Rectal smooth muscle tissue (tissue), 1 donor: ENCODE measurements around the gene MAN1A1.

Source experiments
- H3K27ac ChIP-seq: one replicate; pipeline ENCODE4 v1.7.0; 2013; ENCODE audit warnings: low read depth, low read length, inconsistent platforms
- H3K27me3 ChIP-seq: one replicate; pipeline ENCODE4 v1.7.0; 2013; ENCODE audit warnings: low read length; ENCODE audit not compliant: control insufficient read depth, insufficient read depth
- H3K36me3 ChIP-seq: one replicate; pipeline ENCODE4 v1.7.0; 2013; ENCODE audit warnings: low read length; ENCODE audit not compliant: control insufficient read depth, insufficient read depth
- H3K4me1 ChIP-seq: one replicate; pipeline ENCODE4 v1.7.0; 2013; ENCODE audit warnings: low read length; ENCODE audit not compliant: control insufficient read depth, insufficient read depth
- H3K4me3 ChIP-seq: one replicate; pipeline ENCODE4 v1.7.0; 2013; ENCODE audit warnings: low read length
- H3K9ac ChIP-seq: one replicate; pipeline ENCODE4 v1.7.0; 2013; ENCODE audit warnings: low read length

MAN1A1 gene

GRCh38 chr6:119267126-119267905 is 82.2 kb downstream of the MAN1A1 start:
- Histone ChIP-seq H3K4me1 (no peaks in the 10 kb centered on the region), H3K27ac (no peak overlapping the region)

GRCh38 chr6:119264854-119265397 is 84.6 kb downstream of the MAN1A1 start:
- no peak overlapping the region for H3K9ac ChIP-seq
- no peaks in the 10 kb centered on the region for H3K36me3 ChIP-seq
- no peaks in the 10 kb centered on the region for H3K4me1 ChIP-seq
- H3K27me3 ChIP-seq, result no peaks in the 10 kb centered on the region
- no peak overlapping the region for H3K27ac ChIP-seq
- no peak overlapping the region for H3K4me3 ChIP-seq

More at GRCh38 chr6:119267126-119267905, 82.2 kb downstream of the MAN1A1 start:
- no peaks in the 10 kb centered on the region for H3K36me3 ChIP-seq
- no peaks in the 10 kb centered on the region for H3K27me3 ChIP-seq
- H3K4me3 ChIP-seq, result no peak overlapping the region
- no peak overlapping the region for H3K9ac ChIP-seq

GRCh38 chr6:119262612-119263011 is 86.9 kb downstream of the MAN1A1 start:
- Histone ChIP-seq H3K27ac (no peak overlapping the region), H3K36me3 (no peaks in the 10 kb centered on the region), H3K4me1 (no peaks in the 10 kb centered on the region), H3K9ac (no peak overlapping the region), H3K4me3 (no peak overlapping the region), H3K27me3 (no peaks in the 10 kb centered on the region)

- no peak overlapping the region for H3K27ac ChIP-seq
Observed at GRCh38 chr6:119261944-119262284, 87.6 kb downstream of the MAN1A1 start.

GRCh38 chr6:119259027-119259426 is 90.5 kb downstream of the MAN1A1 start:
- Histone ChIP-seq H3K36me3 (no peaks in the 10 kb centered on the region), H3K9ac (no peak overlapping the region), H3K27me3 (no peaks in the 10 kb centered on the region), H3K4me3 (no peak overlapping the region), H3K27ac (no peak overlapping the region), H3K4me1 (no peaks in the 10 kb centered on the region)

More at GRCh38 chr6:119261944-119262284, 87.6 kb downstream of the MAN1A1 start:
- no peaks in the 10 kb centered on the region for H3K36me3 ChIP-seq
- no peaks in the 10 kb centered on the region for H3K4me1 ChIP-seq
- H3K9ac ChIP-seq, result no peak overlapping the region
- no peak overlapping the region for H3K4me3 ChIP-seq
- no peaks in the 10 kb centered on the region for H3K27me3 ChIP-seq

GRCh38 chr6:119257726-119258125 is 91.8 kb downstream of the MAN1A1 start:
- Histone ChIP-seq H3K4me3 (no peak overlapping the region), H3K9ac (no peak overlapping the region), H3K4me1 (no peaks in the 10 kb centered on the region), H3K27me3 (no peaks in the 10 kb centered on the region), H3K27ac (no peak overlapping the region), H3K36me3 (no peaks in the 10 kb centered on the region)

DNA sequence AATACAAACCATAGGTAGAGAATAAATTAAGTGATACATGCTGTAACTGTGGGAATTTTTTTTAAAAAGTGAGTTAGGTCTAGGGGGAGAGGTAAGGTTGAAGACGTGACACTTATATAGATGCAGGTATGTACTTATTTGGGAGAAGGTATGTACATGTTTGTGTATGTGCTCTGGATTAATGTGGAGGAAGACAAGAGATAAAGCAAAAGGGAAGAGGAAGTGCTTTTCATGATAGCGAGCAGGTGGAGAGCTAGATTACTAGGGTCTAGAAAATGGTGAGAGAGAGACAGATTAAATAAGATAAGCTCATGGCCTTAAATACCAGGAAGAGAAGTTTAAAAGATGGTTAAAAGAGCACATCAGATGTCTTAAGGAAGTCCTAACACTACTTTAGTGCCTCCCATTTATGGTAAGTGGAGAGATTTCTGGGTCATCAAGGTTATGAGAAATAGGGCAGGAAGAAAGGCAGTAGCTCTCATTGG is 92.5 kb downstream of the MAN1A1 start:
- no peaks in the 10 kb centered on the region for H3K36me3 ChIP-seq
- H3K9ac ChIP-seq, result no peak overlapping the region
- no peak overlapping the region for H3K4me3 ChIP-seq
- no peaks in the 10 kb centered on the region for H3K27me3 ChIP-seq
- H3K27ac ChIP-seq, result no peak overlapping the region
- H3K4me1 ChIP-seq, result no peaks in the 10 kb centered on the region

GRCh38 chr6:119256392-119256791 is 93.2 kb downstream of the MAN1A1 start:
- Histone ChIP-seq H3K27ac (no peak overlapping the region), H3K36me3 (no peaks in the 10 kb centered on the region), H3K4me1 (no peaks in the 10 kb centered on the region), H3K27me3 (no peaks in the 10 kb centered on the region), H3K4me3 (no peak overlapping the region), H3K9ac (no peak overlapping the region)

DNA sequence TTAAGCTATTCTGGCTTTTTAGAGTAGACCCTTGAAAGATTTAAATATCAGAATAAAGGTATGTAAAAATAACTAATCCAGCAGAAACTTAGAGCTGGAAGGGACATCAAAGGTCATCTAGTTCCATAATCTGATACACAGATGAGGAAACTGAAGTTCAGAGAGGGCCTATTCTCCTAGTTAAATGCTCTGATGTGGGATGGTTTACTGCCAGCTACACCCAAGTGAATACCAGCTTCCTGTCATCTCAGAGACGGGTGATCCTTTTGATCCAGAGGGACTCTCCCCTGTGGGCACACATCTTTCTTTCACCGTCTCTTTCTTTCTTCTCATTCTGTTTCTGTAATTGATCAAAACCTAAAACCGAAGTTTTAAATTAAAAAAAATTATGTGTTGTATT is 94.1 kb downstream of the MAN1A1 start:
- no peaks in the 10 kb centered on the region for H3K27me3 ChIP-seq
- no peak overlapping the region for H3K27ac ChIP-seq
- H3K4me1 ChIP-seq, result no peaks in the 10 kb centered on the region
- no peaks in the 10 kb centered on the region for H3K36me3 ChIP-seq
- no peak overlapping the region for H3K4me3 ChIP-seq
- H3K9ac ChIP-seq, result no peak overlapping the region

DNA sequence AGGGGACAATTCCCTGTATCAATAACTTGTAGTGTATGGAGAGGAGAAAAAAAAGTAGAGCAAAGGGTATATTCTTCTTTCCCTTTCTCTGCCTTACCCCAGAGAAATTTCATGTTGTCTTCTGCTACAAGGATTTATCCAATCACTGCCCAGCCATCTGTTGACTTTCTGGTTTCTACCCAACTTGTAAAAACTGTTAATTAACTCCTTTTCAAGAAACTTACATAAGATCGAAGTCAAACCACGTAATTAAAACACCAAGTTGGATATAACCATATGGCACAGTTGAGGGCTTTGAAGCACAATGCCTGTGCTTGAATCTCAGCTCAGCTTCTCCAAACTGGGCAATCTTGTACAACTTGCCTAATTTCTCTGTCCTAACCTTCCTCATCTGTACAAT is 99.5 kb downstream of the MAN1A1 start:
- no peaks in the 10 kb centered on the region for H3K4me1 ChIP-seq
- H3K27me3 ChIP-seq, result no peaks in the 10 kb centered on the region
- H3K9ac ChIP-seq, result no peak overlapping the region

DNA sequence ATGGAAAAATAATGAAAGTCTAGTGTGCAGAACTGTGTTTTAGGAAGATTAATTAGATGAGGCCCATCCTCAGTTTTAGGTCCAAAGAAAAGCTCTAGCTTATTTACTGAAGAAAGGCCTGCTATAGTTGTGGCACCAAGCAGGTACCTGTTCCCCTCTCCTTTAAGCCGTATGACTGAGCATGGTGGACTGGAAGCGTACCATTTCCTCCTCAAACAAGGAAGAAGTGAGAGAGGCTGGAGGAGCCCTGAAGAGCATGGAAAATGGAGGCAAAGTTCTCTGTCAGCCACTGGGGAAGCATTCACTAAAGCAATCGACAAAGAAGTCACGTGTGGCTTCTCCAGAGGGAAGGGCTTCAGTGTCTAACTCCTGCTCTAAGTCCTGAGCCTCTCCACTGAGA is 100.2 kb downstream of the MAN1A1 start:
- H3K27me3 ChIP-seq, result no peaks in the 10 kb centered on the region
- no peak overlapping the region for H3K4me3 ChIP-seq
- H3K4me1 ChIP-seq, result no peaks in the 10 kb centered on the region
- no peak overlapping the region for H3K27ac ChIP-seq
- no peaks in the 10 kb centered on the region for H3K36me3 ChIP-seq
- no peak overlapping the region for H3K9ac ChIP-seq

More for the DNA sequence above, 99.5 kb downstream of the MAN1A1 start:
- Histone ChIP-seq H3K36me3 (no peaks in the 10 kb centered on the region), H3K4me3 (no peak overlapping the region), H3K27ac (no peak overlapping the region)

GRCh38 chr6:119247504-119247903 is 102.1 kb downstream of the MAN1A1 start:
- Histone ChIP-seq H3K27ac (no peak overlapping the region), H3K36me3 (no peaks in the 10 kb centered on the region), H3K4me3 (no peak overlapping the region), H3K9ac (no peak overlapping the region), H3K27me3 (no peaks in the 10 kb centered on the region), H3K4me1 (no peaks in the 10 kb centered on the region)

DNA sequence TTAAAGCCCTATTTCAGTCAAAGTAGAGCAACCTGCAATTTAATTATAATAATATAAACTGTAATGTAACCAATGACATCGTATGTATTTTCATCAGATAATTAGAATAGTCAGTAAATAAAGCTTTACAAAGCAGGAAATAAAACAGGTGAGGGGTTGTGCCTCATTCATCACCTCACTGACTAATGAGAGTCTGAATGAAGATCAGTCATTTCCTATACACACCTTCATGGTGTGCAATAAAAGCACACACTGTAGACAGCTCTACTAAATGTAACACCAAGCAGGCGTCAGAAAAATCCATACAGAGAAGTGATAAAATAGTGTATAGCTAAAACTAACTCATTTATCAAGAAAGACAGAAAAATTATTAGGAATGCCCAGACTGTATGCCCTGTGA is 105.9 kb downstream of the MAN1A1 start:
- no peak overlapping the region for H3K27ac ChIP-seq
- H3K36me3 ChIP-seq, result no peaks in the 10 kb centered on the region
- H3K9ac ChIP-seq, result no peak overlapping the region

More for the DNA sequence above, 105.9 kb downstream of the MAN1A1 start:
- Histone ChIP-seq H3K4me3 (no peak overlapping the region), H3K4me1 (peaks cover 6% of the 10 kb centered on the region), H3K27me3 (no peaks in the 10 kb centered on the region)
